GM15510 (cell line): ENCODE results near the gene THG1L.

Experiments
- POLR2A ChIP-seq: IDR thresholded peaks from 3 replicates; pipeline ENCODE4 v1.6.1; 2011; ENCODE audit warnings: borderline replicate concordance; ENCODE audit not compliant: insufficient read length; ENCODE audit errors: extremely low read depth

THG1L gene

GRCh38 chr5:157731272-157732129 is at the start of gene THG1L:
TSS of gene THG1L (plus strand) at chr5:157731420. CDS start at chr5:157731441, 21 bp downstream.
- peak; percentile 85 for TF ChIP-seq POLR2A

- no peak for TF ChIP-seq POLR2A
These were observed 49.0 kb upstream of the THG1L start for GRCh38 chr5:157682257-157682656.

DNA sequence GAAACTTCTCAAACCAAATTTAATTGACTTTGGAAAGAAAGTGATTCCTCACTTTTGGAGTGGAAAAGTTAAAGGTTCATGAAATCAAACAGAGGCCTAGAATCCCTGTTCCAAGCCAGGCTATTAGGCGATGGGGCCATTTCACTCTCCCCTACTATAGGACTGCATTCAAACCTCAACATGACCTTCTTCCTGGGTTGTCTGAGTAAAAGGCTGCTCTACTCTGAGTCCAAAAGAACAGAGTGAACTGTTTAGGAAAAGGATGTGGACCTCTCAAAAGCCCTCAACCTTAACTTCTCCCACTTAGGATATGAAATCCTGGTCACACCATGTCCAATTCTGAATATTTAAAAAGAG is 44.0 kb upstream of the THG1L start:
- TF ChIP-seq POLR2A = no peak

- no peak for TF ChIP-seq POLR2A
These were observed 41.1 kb upstream of the THG1L start for GRCh38 chr5:157689942-157690689.

DNA sequence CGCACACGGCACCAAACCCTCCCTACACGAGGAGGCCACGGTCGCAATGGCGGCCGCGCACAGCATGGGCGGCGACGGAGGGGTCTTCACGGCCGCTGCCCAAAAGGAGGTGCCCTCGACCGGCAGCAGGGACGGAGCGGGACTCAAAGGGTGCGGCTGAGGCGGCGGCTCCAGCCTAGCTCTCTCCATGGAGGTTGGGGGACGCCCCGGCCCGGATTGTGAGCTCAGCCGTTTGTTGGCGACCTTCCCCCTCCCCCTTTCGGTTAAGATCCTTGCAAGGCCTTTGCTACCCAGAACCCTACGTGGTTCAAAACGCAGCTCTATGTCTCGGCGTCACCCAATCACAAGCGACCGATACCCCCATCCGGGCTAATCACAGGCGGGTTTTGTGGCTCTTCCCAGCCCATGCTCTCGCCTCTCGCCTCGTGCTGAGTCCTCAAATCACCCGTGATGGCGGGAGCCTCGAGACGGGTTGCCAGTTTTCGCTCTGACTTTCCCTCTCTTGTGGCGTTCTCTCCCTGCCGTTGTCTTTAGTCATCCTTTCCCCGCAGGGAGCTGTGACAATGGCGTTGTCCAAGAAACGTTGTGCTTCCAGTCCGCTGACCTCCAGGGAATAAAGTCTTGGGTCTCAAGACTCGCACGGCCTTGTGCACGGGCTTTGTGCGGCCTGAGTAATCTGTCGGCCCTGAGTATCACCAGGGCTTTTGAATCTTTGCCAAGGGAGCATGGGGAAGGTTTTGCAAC is 40.4 kb upstream of the THG1L start:
- no peak for TF ChIP-seq POLR2A

- TF ChIP-seq POLR2A = no peak
These were observed 27.5 kb upstream of the THG1L start for GRCh38 chr5:157703736-157704135.

GRCh38 chr5:157708866-157709265 is 22.4 kb upstream of the THG1L start:
- TF ChIP-seq POLR2A = no peak

- TF ChIP-seq POLR2A = no peak
These were observed 21.9 kb upstream of the THG1L start for GRCh38 chr5:157709346-157709745.

- no peak for TF ChIP-seq POLR2A
These were observed 20.8 kb upstream of the THG1L start for GRCh38 chr5:157710431-157710830.

GRCh38 chr5:157710882-157711281 is 20.3 kb upstream of the THG1L start:
- no peak for TF ChIP-seq POLR2A

- TF ChIP-seq POLR2A = no peak
These were observed 17.2 kb upstream of the THG1L start for GRCh38 chr5:157713830-157714595.

DNA sequence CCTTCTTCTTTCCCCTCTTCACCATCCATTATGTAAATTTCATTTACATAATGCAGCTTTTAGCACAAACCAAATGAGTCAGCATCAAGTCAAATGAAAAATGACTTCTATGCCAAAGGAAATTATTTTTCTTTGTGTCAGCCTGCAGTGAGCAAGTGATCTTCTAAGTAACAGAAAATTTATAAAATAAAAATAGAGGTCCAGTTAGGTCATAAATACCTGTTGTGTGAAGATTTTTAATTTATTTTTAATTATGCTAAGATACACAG is 16.7 kb upstream of the THG1L start:
- TF ChIP-seq POLR2A = no peak

DNA sequence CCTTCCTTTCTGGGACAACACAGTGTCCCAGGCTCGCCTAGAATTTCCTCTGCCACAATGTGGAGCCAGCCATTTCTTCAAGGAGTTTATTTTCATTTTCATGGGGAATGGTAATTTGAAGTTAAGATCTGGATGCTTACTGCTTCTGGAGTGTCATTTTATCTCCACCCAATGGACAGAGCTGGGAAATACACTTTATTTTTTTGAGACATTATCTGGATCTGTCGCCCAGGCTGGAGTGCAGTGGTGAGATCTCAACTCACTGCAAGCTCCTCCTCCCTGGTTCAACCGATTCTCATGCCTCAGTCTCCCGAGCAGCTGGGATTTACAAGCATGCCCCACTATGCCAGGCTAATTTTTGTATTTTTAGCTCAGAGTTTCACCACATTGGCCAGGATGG is 12.7 kb upstream of the THG1L start:
- TF ChIP-seq POLR2A = no peak

- TF ChIP-seq POLR2A = no peak
These were observed 12.0 kb upstream of the THG1L start for GRCh38 chr5:157719245-157719644.

GRCh38 chr5:157721159-157721558 is 10.1 kb upstream of the THG1L start:
- no peak for TF ChIP-seq POLR2A
